C4-2B (cell line): ENCODE measurements around the gene PARPBP.
A peak's percentile ranks its signal among the peaks of the same experiment; 100 is the strongest.

ENCODE experiments used
- H3K27ac ChIP-seq: fragments of 450-650 bp; 2 replicates; pipeline ENCODE4 v1.5.1; 2017
- CTCF ChIP-seq: fragments of 450-650 bp; conservative IDR thresholded peaks from 2 replicates; pipeline ENCODE4 v1.5.1; 2017; ENCODE audit warnings: mild to moderate bottlenecking
- ZFX ChIP-seq: fragments of 450-650 bp; IDR thresholded peaks from 2 replicates; pipeline ENCODE4 v1.6.1; 2017

The PARPBP gene

GRCh38 chr12:102174117-102174516 lies 54.1 kb downstream of the PARPBP start:
- H3K27ac ChIP-seq, result no peak overlapping the region
- TF ChIP-seq ZFX, result no peak

GRCh38 chr12:102174761-102175160 lies 54.8 kb downstream of the PARPBP start:
- TF ChIP-seq CTCF (no peak), ZFX (no peak)
- no peak overlapping the region for H3K27ac ChIP-seq

GRCh38 chr12:102182635-102183034 lies 62.7 kb downstream of the PARPBP start:
- TF ChIP-seq CTCF, result no peak
- no peak for TF ChIP-seq ZFX
- no peak overlapping the region for H3K27ac ChIP-seq

- H3K27ac ChIP-seq, result no peak overlapping the region
- no peak for TF ChIP-seq ZFX
- no peak for TF ChIP-seq CTCF
Measured at GRCh38 chr12:102195826-102196225, 75.8 kb downstream of the PARPBP start.

GRCh38 chr12:102197789-102198188 lies 77.8 kb downstream of the PARPBP start, which contains the start of gene PMCH:
TSS of gene PMCH (minus strand) at chr12:102197833. CDS start at chr12:102197770, 63 bp downstream.
- TF ChIP-seq ZFX (no peak), CTCF (no peak)
- no peak within 1 kb of the TSS for H3K27ac ChIP-seq

- H3K27ac ChIP-seq, result peak overlapping the region; percentile 61
- TF ChIP-seq CTCF, result no peak
- TF ChIP-seq ZFX, result no peak
Measured at GRCh38 chr12:102201436-102202061, 81.6 kb downstream of the PARPBP start.

GRCh38 chr12:102202556-102202955 lies 82.6 kb downstream of the PARPBP start:
- TF ChIP-seq ZFX (no peak), CTCF (no peak)
- H3K27ac ChIP-seq, result no peak overlapping the region

- TF ChIP-seq CTCF (no peak), ZFX (no peak)
- H3K27ac ChIP-seq, result no peak overlapping the region
Measured at GRCh38 chr12:102204025-102204424, 84.0 kb downstream of the PARPBP start.
